ENCODE results near the gene HMCN1.

Gene HMCN1

GRCh38 chr1:186057086-186057485 lies 322.9 kb downstream of the HMCN1 start:
- Histone ChIP-seq H3K36me3 (no peaks in the 10 kb centered on the region), H3K4me1 (no peaks in the 10 kb centered on the region), H3K4me3 (no peak overlapping the region), H3K27ac (no peak overlapping the region), H4K20me1 (no peaks in the 10 kb centered on the region), H3K4me2 (no peak overlapping the region), H3K9me3 (no peaks in the 10 kb centered on the region), H3K27me3 (no peaks in the 10 kb centered on the region), H3K9ac (no peak overlapping the region)
- TF ChIP-seq Cebpa-rat (IDR thresholded peaks at IDR 0.05), result no peak

GRCh38 chr1:186059311-186059710 lies 325.1 kb downstream of the HMCN1 start:
- Histone ChIP-seq H3K27ac (no peak overlapping the region), H3K36me3 (no peaks in the 10 kb centered on the region), H3K4me3 (no peak overlapping the region), H3K9ac (no peak overlapping the region), H3K4me1 (no peaks in the 10 kb centered on the region), H3K4me2 (no peak overlapping the region), H3K9me3 (no peaks in the 10 kb centered on the region), H4K20me1 (no peaks in the 10 kb centered on the region), H3K27me3 (no peaks in the 10 kb centered on the region)
- TF ChIP-seq Cebpa-rat (IDR thresholded peaks at IDR 0.05), result no peak

GRCh38 chr1:186059752-186060151 lies 325.6 kb downstream of the HMCN1 start:
- Histone ChIP-seq H3K27ac (no peak overlapping the region), H3K4me2 (no peak overlapping the region), H3K36me3 (no peaks in the 10 kb centered on the region), H4K20me1 (no peaks in the 10 kb centered on the region), H3K4me3 (no peak overlapping the region), H3K9ac (no peak overlapping the region), H3K4me1 (no peaks in the 10 kb centered on the region), H3K27me3 (no peaks in the 10 kb centered on the region), H3K9me3 (no peaks in the 10 kb centered on the region)
- TF ChIP-seq Cebpa-rat (IDR thresholded peaks at IDR 0.05), result no peak

GRCh38 chr1:186060226-186060625 lies 326.0 kb downstream of the HMCN1 start:
- Histone ChIP-seq H3K9ac (no peak overlapping the region), H3K27ac (no peak overlapping the region), H3K4me2 (no peak overlapping the region), H3K9me3 (no peaks in the 10 kb centered on the region), H3K4me3 (no peak overlapping the region), H4K20me1 (no peaks in the 10 kb centered on the region), H3K36me3 (no peaks in the 10 kb centered on the region), H3K27me3 (no peaks in the 10 kb centered on the region), H3K4me1 (no peaks in the 10 kb centered on the region)
- no peak for TF ChIP-seq Cebpa-rat (IDR thresholded peaks at IDR 0.05)

- Histone ChIP-seq H3K4me3 (no peak overlapping the region), H3K27ac (no peak overlapping the region), H3K9ac (no peak overlapping the region)
These were observed 329.0 kb downstream of the HMCN1 start for GRCh38 chr1:186063091-186063657.

GRCh38 chr1:186066411-186066810 lies 332.2 kb downstream of the HMCN1 start:
- H3K27ac ChIP-seq, result no peak overlapping the region
- no peaks in the 10 kb centered on the region for H3K4me1 ChIP-seq
- no peak overlapping the region for H3K4me2 ChIP-seq
- no peak for TF ChIP-seq Cebpa-rat (IDR thresholded peaks at IDR 0.05)
- no peaks in the 10 kb centered on the region for H3K9me3 ChIP-seq
- no peak overlapping the region for H3K9ac ChIP-seq
- H3K36me3 ChIP-seq, result no peaks in the 10 kb centered on the region
- H3K27me3 ChIP-seq, result no peaks in the 10 kb centered on the region
- H3K4me3 ChIP-seq, result no peak overlapping the region
- no peaks in the 10 kb centered on the region for H4K20me1 ChIP-seq

More at GRCh38 chr1:186063091-186063657, 329.0 kb downstream of the HMCN1 start:
- H3K27me3 ChIP-seq, result no peaks in the 10 kb centered on the region
- H3K36me3 ChIP-seq, result no peaks in the 10 kb centered on the region
- no peaks in the 10 kb centered on the region for H3K9me3 ChIP-seq
- H4K20me1 ChIP-seq, result no peaks in the 10 kb centered on the region
- no peak overlapping the region for H3K4me2 ChIP-seq
- no peak for TF ChIP-seq Cebpa-rat (IDR thresholded peaks at IDR 0.05)
- H3K4me1 ChIP-seq, result no peaks in the 10 kb centered on the region

GRCh38 chr1:186073697-186074096 lies 339.5 kb downstream of the HMCN1 start:
- Histone ChIP-seq H3K9ac (no peak overlapping the region), H3K36me3 (no peaks in the 10 kb centered on the region), H3K27me3 (no peaks in the 10 kb centered on the region), H3K4me3 (no peak overlapping the region), H3K4me2 (no peak overlapping the region), H3K4me1 (peaks cover 8% of the 10 kb centered on the region), H3K27ac (no peak overlapping the region), H4K20me1 (no peaks in the 10 kb centered on the region), H3K9me3 (no peaks in the 10 kb centered on the region)
- no peak for TF ChIP-seq Cebpa-rat (IDR thresholded peaks at IDR 0.05)

- Histone ChIP-seq H3K9me3 (no peaks in the 10 kb centered on the region), H3K27me3 (no peaks in the 10 kb centered on the region), H3K9ac (no peak overlapping the region), H4K20me1 (no peaks in the 10 kb centered on the region), H3K4me1 (peaks cover 24% of the 10 kb centered on the region), H3K36me3 (no peaks in the 10 kb centered on the region), H3K4me2 (no peak overlapping the region), H3K27ac (no peak overlapping the region), H3K4me3 (no peak overlapping the region)
- no peak for TF ChIP-seq Cebpa-rat (IDR thresholded peaks at IDR 0.05)
These were observed 341.8 kb downstream of the HMCN1 start for GRCh38 chr1:186076006-186076405.

GRCh38 chr1:186078245-186078644 lies 344.1 kb downstream of the HMCN1 start:
- H3K27me3 ChIP-seq, result no peaks in the 10 kb centered on the region

GRCh38 chr1:186079084-186079684 lies 345.0 kb downstream of the HMCN1 start:
- Histone ChIP-seq H3K4me2 (peak overlapping the region; percentile 51), H3K4me3 (no peak overlapping the region), H3K4me1 (peaks cover 45% of the 10 kb centered on the region), H3K36me3 (no peaks in the 10 kb centered on the region), H3K9ac (no peak overlapping the region), H3K27ac (peak overlapping the region; percentile 15; the same call in 1 of the 2 replicates), H4K20me1 (no peaks in the 10 kb centered on the region), H3K9me3 (no peaks in the 10 kb centered on the region), H3K27me3 (no peaks in the 10 kb centered on the region)
- TF ChIP-seq Cebpa-rat (IDR thresholded peaks at IDR 0.05), result no peak

More at GRCh38 chr1:186078245-186078644, 344.1 kb downstream of the HMCN1 start:
- Histone ChIP-seq H3K9me3 (no peaks in the 10 kb centered on the region), H4K20me1 (no peaks in the 10 kb centered on the region), H3K4me3 (no peak overlapping the region), H3K27ac (no peak overlapping the region), H3K36me3 (no peaks in the 10 kb centered on the region), H3K9ac (no peak overlapping the region), H3K4me2 (peak overlapping the region; percentile 33; the same call in 1 of the 2 replicates), H3K4me1 (peaks cover 45% of the 10 kb centered on the region)
- TF ChIP-seq Cebpa-rat (IDR thresholded peaks at IDR 0.05), result no peak
